UCSD-AML1 (cell line): Measurements from ENCODE around the gene C2CD3.

ENCODE experiments used
- DNase-seq: peaks from one replicate; lab custom pipeline; 2025; ENCODE audit not compliant: unreplicated experiment; lab: John Stamatoyannopoulos, UW

C2CD3 gene

GRCh38 chr11:74021998-74022397 is 148.8 kb downstream of the C2CD3 start:
- DNase-seq, result no peak

GRCh38 chr11:74020539-74020938 is 150.3 kb downstream of the C2CD3 start:
- DNase-seq, result no peak

- no peak for DNase-seq
These were observed 150.9 kb downstream of the C2CD3 start for GRCh38 chr11:74019860-74020259.

GRCh38 chr11:74019104-74019738 is 151.6 kb downstream of the C2CD3 start:
- no peak for DNase-seq

- no peak for DNase-seq
These were observed 152.3 kb downstream of the C2CD3 start for GRCh38 chr11:74018331-74019005.

- no peak for DNase-seq
These were observed 153.2 kb downstream of the C2CD3 start for GRCh38 chr11:74017631-74018030.

- DNase-seq, result no peak
These were observed 154.7 kb downstream of the C2CD3 start for GRCh38 chr11:74015919-74016684.

GRCh38 chr11:74014880-74015279 is 155.9 kb downstream of the C2CD3 start:
- DNase-seq, result peak; percentile 54

GRCh38 chr11:74013141-74013540 is 157.7 kb downstream of the C2CD3 start:
- DNase-seq, result no peak

GRCh38 chr11:74012074-74012809 is 158.6 kb downstream of the C2CD3 start:
- DNase-seq, result no peak

GRCh38 chr11:74011360-74012073 is 159.3 kb downstream of the C2CD3 start:
- DNase-seq, result peak; percentile 53

GRCh38 chr11:74010306-74011300 is 160.2 kb downstream of the C2CD3 start:
- no peak for DNase-seq

GRCh38 chr11:74009675-74010305 is 161.0 kb downstream of the C2CD3 start:
- no peak for DNase-seq

- no peak for DNase-seq
These were observed 161.6 kb downstream of the C2CD3 start for GRCh38 chr11:74009230-74009547.

- no peak for DNase-seq
These were observed 162.2 kb downstream of the C2CD3 start, which contains the start of gene UCP3 for GRCh38 chr11:74008373-74009229. TSS of gene UCP3 (minus strand) at chr11:74009085. CDS start at chr11:74007042, 2,043 bp downstream.

- DNase-seq, result no peak
These were observed 163.0 kb downstream of the C2CD3 start for GRCh38 chr11:74007691-74008372.

GRCh38 chr11:74006743-74007304 is 164.0 kb downstream of the C2CD3 start:
- no peak for DNase-seq
